H9 (cell line): ENCODE measurements around the gene NOX5. TPM values are rescaled to one million over a fixed set of nuclear protein-coding genes. Genes with fewer than 3 reads are reported as not detected.

Experiments used
- DNase-seq: peaks from one replicate; pipeline ENCODE4 v3.0.0-alpha.2; 2017
- H2AFZ ChIP-seq: one replicate; pipeline ENCODE4 v1.6.1; 2013; ENCODE audit warnings: mild to moderate bottlenecking, low read length, control low read depth, moderate library complexity
- H2AK5ac ChIP-seq: 2 replicates; pipeline ENCODE4 v1.6.1; 2013; ENCODE audit warnings: low read length, control low read depth, mixed read lengths; ENCODE audit not compliant: insufficient read length
- H2BK120ac ChIP-seq: one replicate; pipeline ENCODE4 v1.6.1; 2013; ENCODE audit warnings: low read depth, mild to moderate bottlenecking, low read length, control low read depth, inconsistent platforms; ENCODE audit not compliant: poor library complexity, severe bottlenecking
- H2BK12ac ChIP-seq: 2 replicates; pipeline ENCODE4 v1.6.1; 2013; ENCODE audit warnings: low read length, control low read depth, mixed read lengths, low read depth; ENCODE audit not compliant: insufficient read length
- H2BK15ac ChIP-seq: 2 replicates; pipeline ENCODE4 v1.6.1; 2013; ENCODE audit warnings: low read depth, low read length, control low read depth
- H2BK20ac ChIP-seq: one replicate; pipeline ENCODE4 v1.6.1; 2013; ENCODE audit warnings: low read depth, mild to moderate bottlenecking, low read length, control low read depth, inconsistent platforms; ENCODE audit not compliant: poor library complexity, severe bottlenecking
- H2BK5ac ChIP-seq: 2 replicates; pipeline ENCODE4 v1.6.1; 2013; ENCODE audit warnings: low read length, control low read depth, mixed read lengths; ENCODE audit not compliant: insufficient read length
- H3K14ac ChIP-seq: 2 replicates; pipeline ENCODE4 v1.6.1; 2013; ENCODE audit warnings: low read length, control low read depth; ENCODE audit not compliant: insufficient read depth
- H3K18ac ChIP-seq: 2 replicates; pipeline ENCODE4 v1.6.1; 2013; ENCODE audit warnings: low read depth, mild to moderate bottlenecking, mixed read lengths, low read length, control low read depth; ENCODE audit not compliant: insufficient read length
- H3K23ac ChIP-seq: 2 replicates; pipeline ENCODE4 v1.6.1; 2013; ENCODE audit warnings: low read length, control low read depth, mixed read lengths, low read depth; ENCODE audit not compliant: insufficient read length
- H3K23me2 ChIP-seq: 2 replicates; pipeline ENCODE4 v1.6.1; 2013; ENCODE audit warnings: low read depth, mild to moderate bottlenecking, mixed read lengths, low read length, control low read depth; ENCODE audit not compliant: insufficient read length, poor library complexity, severe bottlenecking
- H3K27ac ChIP-seq: 2 replicates; pipeline ENCODE4 v1.5.1; 2013; ENCODE audit warnings: low read length, control low read depth, mixed read lengths, low read depth; ENCODE audit not compliant: insufficient read length
- H3K27me3 ChIP-seq: 2 replicates; pipeline ENCODE4 v1.6.1; 2013; ENCODE audit warnings: low read length, control low read depth, inconsistent platforms; ENCODE audit not compliant: insufficient read depth
- H3K4ac ChIP-seq: 2 replicates; pipeline ENCODE4 v1.6.1; 2013; ENCODE audit warnings: low read depth, mild to moderate bottlenecking, control low read depth, inconsistent platforms, low read length, moderate library complexity
- H3K4me1 ChIP-seq: 2 replicates; pipeline ENCODE4 v1.6.1; 2013; ENCODE audit warnings: low read length, control low read depth, inconsistent platforms; ENCODE audit not compliant: insufficient read depth
- H3K4me2 ChIP-seq: 2 replicates; pipeline ENCODE4 v1.6.1; 2013; ENCODE audit warnings: low read length, control low read depth, mixed read lengths; ENCODE audit not compliant: insufficient read length, insufficient read depth
- H3K56ac ChIP-seq: 2 replicates; pipeline ENCODE4 v1.6.1; 2013; ENCODE audit warnings: low read depth, mild to moderate bottlenecking, mixed read lengths, low read length, control low read depth; ENCODE audit not compliant: insufficient read length
- H3K79me1 ChIP-seq: 2 replicates; pipeline ENCODE4 v1.6.1; 2013; ENCODE audit warnings: low read depth, mild to moderate bottlenecking, moderate library complexity, low read length, control low read depth, inconsistent platforms; ENCODE audit not compliant: insufficient read depth, poor library complexity, severe bottlenecking
- H3K79me2 ChIP-seq: 2 replicates; pipeline ENCODE4 v1.6.1; 2013; ENCODE audit warnings: low read length, control low read depth, inconsistent platforms; ENCODE audit not compliant: insufficient read depth
- H3K9ac ChIP-seq: 2 replicates; pipeline ENCODE4 v1.6.1; 2013; ENCODE audit warnings: low read length, control low read depth, mixed read lengths; ENCODE audit not compliant: insufficient read length; ENCODE audit errors: extremely low read depth
- H3K9me3 ChIP-seq: one replicate; pipeline ENCODE4 v1.6.1; 2013; ENCODE audit warnings: low read depth, low read length, inconsistent platforms; ENCODE audit not compliant: control insufficient read depth
- H3T11ph ChIP-seq: one replicate; pipeline ENCODE4 v1.6.1; 2013; ENCODE audit warnings: mild to moderate bottlenecking, low read length, control low read depth, inconsistent platforms
- H4K20me1 ChIP-seq: one replicate; pipeline ENCODE4 v1.6.1; 2013; ENCODE audit not compliant: control insufficient read depth, insufficient read length, insufficient read depth
- H4K5ac ChIP-seq: 2 replicates; pipeline ENCODE4 v1.6.1; 2013; ENCODE audit warnings: low read depth, mild to moderate bottlenecking, mixed read lengths, low read length, control low read depth; ENCODE audit not compliant: insufficient read length
- H4K8ac ChIP-seq: replicated peaks from 2 replicates; pipeline ENCODE4 v1.6.1; 2013; ENCODE audit warnings: low read length, control low read depth, mixed read lengths, low read depth; ENCODE audit not compliant: insufficient read length
- H4K91ac ChIP-seq: 2 replicates; pipeline ENCODE4 v1.6.1; 2013; ENCODE audit warnings: low read depth, mild to moderate bottlenecking, moderate library complexity, mixed read lengths, low read length, control low read depth; ENCODE audit not compliant: insufficient read length
- H3K27ac Mint-ChIP-seq, 3 experiments: 2 replicates in 2 of 3; 3 replicates in 1 of 3; pipeline ENCODE4 v1.8.0; 2020 to 2021; ENCODE audit warnings: mixed read lengths in 3 of 3, mild to moderate bottlenecking in 1 of 3, moderate library complexity in 1 of 3
- H3K27me3 Mint-ChIP-seq: 2 replicates; pipeline ENCODE4 v1.8.0; 2021; ENCODE audit warnings: low read depth, mild to moderate bottlenecking, moderate library complexity, mixed read lengths
- H3K36me3 Mint-ChIP-seq, 3 experiments: 2 replicates in 2 of 3; 3 replicates in 1 of 3; pipeline ENCODE4 v1.8.0; 2020 to 2021; ENCODE audit warnings: low read depth in 3 of 3, mixed read lengths in 3 of 3; ENCODE audit not compliant: insufficient read depth in 1 of 3
- H3K4me1 Mint-ChIP-seq, 2 experiments: 2 replicates each; pipeline ENCODE4 v1.8.0; 2020; ENCODE audit warnings: mixed read lengths in 2 of 2
- H3K4me3 Mint-ChIP-seq, 2 experiments: 2 replicates in 1 of 2; 3 replicates in 1 of 2; pipeline ENCODE4 v1.8.0; 2020 to 2021; ENCODE audit warnings: mild to moderate bottlenecking in 2 of 2, mixed read lengths in 2 of 2, moderate library complexity in 1 of 2
- H3K9me3 Mint-ChIP-seq, 2 experiments: 2 replicates in 1 of 2; 3 replicates in 1 of 2; pipeline ENCODE4 v1.8.0; 2020; ENCODE audit warnings: mild to moderate bottlenecking in 2 of 2, mixed read lengths in 2 of 2, moderate library complexity in 1 of 2
- WGBS: extraction: QIAGEN DNeasy Blood & Tissue Kit; methylation state at CpG from one replicate; pipeline ENCODE4 v1.1.7; 2013; ENCODE audit warnings: missing lambda C conversion rate, low lambda C conversion rate, mixed read lengths; ENCODE audit not compliant: insufficient read length; ENCODE audit errors: extremely low coverage; 5-methylcytosine and 5-hydroxymethylcytosine counted together
- total RNA-seq: library from RNA; stranded (reverse); gene quantifications from 2 replicates; pipeline ENCODE4 v1.2.1, GENCODE V29; 2021
- TF ChIP-seq, protein P1 (sequence below): fragments of 200-600 bp; sonication (generic); conservative IDR thresholded peaks from 3 replicates; pipeline ENCODE4 v1.8.0; 2021; ENCODE audit warnings: antibody characterized with exemption, mild to moderate bottlenecking

NOX5 gene
- total RNA-seq, 1 experiment from 2014 or later, result 0.04 TPM

DNA sequence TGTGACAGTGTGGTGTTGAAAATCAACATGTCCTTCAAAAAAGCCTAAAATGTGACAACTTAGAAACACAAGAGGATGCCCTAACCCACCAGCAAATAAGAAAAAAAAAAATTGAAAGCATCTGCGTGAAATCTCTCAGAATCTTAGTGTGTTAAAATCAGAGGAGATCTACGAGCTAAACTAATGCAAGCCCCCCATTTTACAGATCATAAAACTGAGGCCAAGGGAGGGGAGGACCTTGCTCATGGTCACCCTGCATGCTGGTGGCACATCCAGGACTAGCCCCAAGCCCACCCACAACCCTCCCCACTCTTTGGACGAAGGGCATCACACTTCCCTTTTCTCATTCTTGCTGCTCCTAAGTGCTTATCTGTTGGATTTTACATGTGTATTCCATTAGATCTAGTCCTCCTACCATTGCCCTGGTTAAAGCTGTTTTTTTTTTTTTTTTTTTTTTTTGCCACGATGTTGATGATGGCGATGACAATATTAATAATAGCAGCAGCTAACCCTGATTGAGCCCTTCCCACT is 29.1 kb upstream of the NOX5 start:
- Histone ChIP-seq H3K18ac (no peak overlapping the region), H2AFZ (no peak overlapping the region), H3T11ph (no peak overlapping the region), H3K23ac (no peak overlapping the region), H2BK120ac (no peak overlapping the region), H2AK5ac (no peak overlapping the region), H2BK5ac (no peak overlapping the region), H3K9ac (no peak overlapping the region), H3K4ac (no peak overlapping the region), H2BK20ac (no peak overlapping the region), H3K4me1 (peaks cover 2% of the 10 kb centered on the region; the same call in 1 of the 2 replicates), H3K4me2 (no peak overlapping the region), H4K5ac (no peak overlapping the region), H4K91ac (no peak overlapping the region), H3K27me3 (no peaks in the 10 kb centered on the region), H3K27ac (no peak overlapping the region), H3K9me3 (no peaks in the 10 kb centered on the region), H3K23me2 (no peaks in the 10 kb centered on the region), H3K56ac (no peak overlapping the region), H3K79me1 (no peaks in the 10 kb centered on the region), H3K79me2 (no peaks in the 10 kb centered on the region), H4K20me1 (no peaks in the 10 kb centered on the region), H2BK12ac (no peak overlapping the region), H2BK15ac (no peak overlapping the region), H3K14ac (no peak overlapping the region), H4K8ac (no peak overlapping the region)
- Mint-ChIP-seq H3K27me3 (peaks cover 32% of the 10 kb centered on the region), H3K9me3 (peaks cover 15 to 21% of the 10 kb centered on the region in 2 experiments), H3K36me3 (peaks cover 7 to 24% (median 12%) of the 10 kb centered on the region in 3 experiments), H3K4me3 (no peak overlapping the region), H3K27ac (no peak overlapping the region), H3K4me1 (peaks cover 9 to 10% of the 10 kb centered on the region in 2 experiments)
- TF ChIP-seq, protein P1, sequence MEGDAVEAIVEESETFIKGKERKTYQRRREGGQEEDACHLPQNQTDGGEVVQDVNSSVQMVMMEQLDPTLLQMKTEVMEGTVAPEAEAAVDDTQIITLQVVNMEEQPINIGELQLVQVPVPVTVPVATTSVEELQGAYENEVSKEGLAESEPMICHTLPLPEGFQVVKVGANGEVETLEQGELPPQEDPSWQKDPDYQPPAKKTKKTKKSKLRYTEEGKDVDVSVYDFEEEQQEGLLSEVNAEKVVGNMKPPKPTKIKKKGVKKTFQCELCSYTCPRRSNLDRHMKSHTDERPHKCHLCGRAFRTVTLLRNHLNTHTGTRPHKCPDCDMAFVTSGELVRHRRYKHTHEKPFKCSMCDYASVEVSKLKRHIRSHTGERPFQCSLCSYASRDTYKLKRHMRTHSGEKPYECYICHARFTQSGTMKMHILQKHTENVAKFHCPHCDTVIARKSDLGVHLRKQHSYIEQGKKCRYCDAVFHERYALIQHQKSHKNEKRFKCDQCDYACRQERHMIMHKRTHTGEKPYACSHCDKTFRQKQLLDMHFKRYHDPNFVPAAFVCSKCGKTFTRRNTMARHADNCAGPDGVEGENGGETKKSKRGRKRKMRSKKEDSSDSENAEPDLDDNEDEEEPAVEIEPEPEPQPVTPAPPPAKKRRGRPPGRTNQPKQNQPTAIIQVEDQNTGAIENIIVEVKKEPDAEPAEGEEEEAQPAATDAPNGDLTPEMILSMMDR, result no peak
- DNase-seq, result no peak
- no CpG with 5 or more reads among the region's 5 CpGs for WGBS
